HEK293 (cell line): ENCODE data around the gene KRT80.

ENCODE experiments used
- CTCF ChIA-PET: fragments of 350-600 bp; formaldehyde crosslinking; extraction: SDS; loops from one replicate; lab custom pipeline; 2021; ENCODE audit warnings: antibody characterized with exemption; lab: Yijun Ruan, JAX
- POLR2A ChIA-PET: fragments of 300-600 bp; formaldehyde crosslinking; extraction: SDS; loops from one replicate; lab custom pipeline; 2020; ENCODE audit warnings: antibody characterized with exemption, inconsistent platforms; lab: Yijun Ruan, JAX
- H3K27ac ChIP-seq: fragments of 200-500 bp; sonication (Bioruptor generic); 2 replicates; pipeline ENCODE4 v1.5.1; 2014; ENCODE audit warnings: low read depth, low read length, control low read depth, inconsistent platforms; ENCODE audit errors: extremely low read depth
- H3K36me3 ChIP-seq, 2 experiments: fragments of 200-500 bp in 1 of 2; sonication (Bioruptor generic) in 1 of 2; 1 replicate in 1 of 2; 2 replicates in 1 of 2; pipeline ENCODE4 v1.5.1; 2014 to 2017; ENCODE audit warnings: inconsistent platforms in 2 of 2, low read length in 2 of 2; ENCODE audit not compliant: control insufficient read depth in 2 of 2, insufficient read depth in 1 of 2
- H3K4me1 ChIP-seq: fragments of 200-500 bp; sonication (Bioruptor generic); 2 replicates; pipeline ENCODE4 v1.5.1; 2014; ENCODE audit warnings: mild to moderate bottlenecking, low read length, inconsistent platforms; ENCODE audit not compliant: control insufficient read depth, insufficient read depth
- H3K4me3 ChIP-seq: 2 replicates; pipeline ENCODE4 v1.5.1; 2011; ENCODE audit warnings: low read depth, mild to moderate bottlenecking, control low read depth, low read length, moderate library complexity
- H3K9me3 ChIP-seq: fragments of 200-500 bp; sonication (Bioruptor generic); 2 replicates; pipeline ENCODE4 v1.5.1; 2014; ENCODE audit warnings: low read depth, low read length, inconsistent platforms; ENCODE audit not compliant: control insufficient read depth, insufficient read depth
- BCL11B ChIP-seq: fragments of 450-650 bp; formaldehyde crosslinking; IDR thresholded peaks from 2 replicates; pipeline ENCODE4 v1.5.1; 2016; ENCODE audit warnings: low read depth, missing biosample characterization, missing genetic modification characterization
- GLI4 ChIP-seq: fragments of 450-650 bp; formaldehyde crosslinking; IDR thresholded peaks from 2 replicates; pipeline ENCODE4 v1.5.1; 2016; ENCODE audit warnings: missing biosample characterization, missing genetic modification characterization
- PRDM1 ChIP-seq: fragments of 450-650 bp; formaldehyde crosslinking; IDR thresholded peaks from 2 replicates; pipeline ENCODE4; 2016; ENCODE audit warnings: missing biosample characterization, missing genetic modification characterization
- SCRT1 ChIP-seq: fragments of 450-650 bp; formaldehyde crosslinking; IDR thresholded peaks from 2 replicates; pipeline ENCODE4 v1.5.1; 2016; ENCODE audit warnings: missing biosample characterization, missing genetic modification characterization, borderline replicate concordance
- SCRT2 ChIP-seq: fragments of 450-650 bp; formaldehyde crosslinking; IDR thresholded peaks from 2 replicates; pipeline ENCODE4 v1.5.1; 2016; ENCODE audit warnings: missing biosample characterization, missing genetic modification characterization
- TCF7L2 ChIP-seq: IDR thresholded peaks from 2 replicates; pipeline ENCODE4 v1.6.1; 2011; ENCODE audit warnings: low read depth, mild to moderate bottlenecking, inconsistent platforms, low read length, moderate library complexity, borderline replicate concordance
- ZBTB6 ChIP-seq: fragments of 450-650 bp; formaldehyde crosslinking; IDR thresholded peaks from 2 replicates; pipeline ENCODE4 v1.5.1; 2017; ENCODE audit warnings: missing biosample characterization, missing genetic modification characterization
- ZEB2 ChIP-seq: fragments of 450-650 bp; formaldehyde crosslinking; IDR thresholded peaks from 2 replicates; pipeline ENCODE4 v1.5.1; 2016; ENCODE audit warnings: missing biosample characterization, missing genetic modification characterization
- ZFP69B ChIP-seq: fragments of 450-650 bp; formaldehyde crosslinking; IDR thresholded peaks from 2 replicates; pipeline ENCODE4 v1.5.1; 2016; ENCODE audit warnings: missing biosample characterization, missing genetic modification characterization
- ZIC2 ChIP-seq: fragments of 450-650 bp; formaldehyde crosslinking; IDR thresholded peaks from 2 replicates; pipeline ENCODE4 v1.5.1; 2016; ENCODE audit warnings: missing biosample characterization, missing genetic modification characterization
- ZNF19 ChIP-seq: fragments of 450-650 bp; formaldehyde crosslinking; IDR thresholded peaks from 2 replicates; pipeline ENCODE4; 2016; ENCODE audit warnings: missing biosample characterization, missing genetic modification characterization, low read depth
- ZNF221 ChIP-seq: fragments of 450-650 bp; formaldehyde crosslinking; IDR thresholded peaks from 2 replicates; pipeline ENCODE4 v1.5.1; 2017; ENCODE audit warnings: missing biosample characterization, missing genetic modification characterization, borderline replicate concordance
- ZNF23 ChIP-seq: fragments of 450-650 bp; formaldehyde crosslinking; IDR thresholded peaks from 2 replicates; pipeline ENCODE4 v1.5.1; 2016; ENCODE audit warnings: missing biosample characterization, missing genetic modification characterization, borderline replicate concordance
- ZNF302 ChIP-seq: fragments of 450-650 bp; formaldehyde crosslinking; IDR thresholded peaks from 2 replicates; pipeline ENCODE4 v1.5.1; 2016; ENCODE audit warnings: missing biosample characterization, missing genetic modification characterization, low read depth
- ZNF311 ChIP-seq: fragments of 450-650 bp; formaldehyde crosslinking; IDR thresholded peaks from 2 replicates; pipeline ENCODE4 v1.5.1; 2017; ENCODE audit warnings: missing biosample characterization, missing genetic modification characterization, borderline replicate concordance
- ZNF416 ChIP-seq: fragments of 450-650 bp; formaldehyde crosslinking; IDR thresholded peaks from 2 replicates; pipeline ENCODE4 v1.5.1; 2016; ENCODE audit warnings: missing biosample characterization, missing genetic modification characterization
- ZNF501 ChIP-seq: fragments of 450-650 bp; formaldehyde crosslinking; IDR thresholded peaks from 2 replicates; pipeline ENCODE4 v1.5.1; 2016; ENCODE audit warnings: missing biosample characterization, missing genetic modification characterization
- ZNF521 ChIP-seq: fragments of 450-650 bp; formaldehyde crosslinking; IDR thresholded peaks from 2 replicates; pipeline ENCODE4 v1.5.1; 2017; ENCODE audit warnings: missing biosample characterization, mild to moderate bottlenecking, missing genetic modification characterization
- ZNF558 ChIP-seq: fragments of 450-650 bp; formaldehyde crosslinking; IDR thresholded peaks from 2 replicates; pipeline ENCODE4 v1.5.1; 2016; ENCODE audit warnings: missing biosample characterization, missing genetic modification characterization
- ZNF621 ChIP-seq: fragments of 450-650 bp; formaldehyde crosslinking; IDR thresholded peaks from 2 replicates; pipeline ENCODE4 v1.5.1; 2017; ENCODE audit warnings: missing biosample characterization, missing genetic modification characterization
- ZNF639 ChIP-seq: fragments of 450-650 bp; formaldehyde crosslinking; IDR thresholded peaks from 2 replicates; pipeline ENCODE4 v1.5.1; 2016; ENCODE audit warnings: missing biosample characterization, missing genetic modification characterization
- ZNF704 ChIP-seq: fragments of 450-650 bp; formaldehyde crosslinking; IDR thresholded peaks from 2 replicates; pipeline ENCODE4 v1.5.1; 2016; ENCODE audit warnings: missing biosample characterization, missing genetic modification characterization
- ZNF747 ChIP-seq: fragments of 450-650 bp; formaldehyde crosslinking; IDR thresholded peaks from 2 replicates; pipeline ENCODE4 v1.5.1; 2016; ENCODE audit warnings: missing biosample characterization, missing genetic modification characterization
- ZNF785 ChIP-seq: fragments of 450-650 bp; formaldehyde crosslinking; IDR thresholded peaks from 2 replicates; pipeline ENCODE4 v1.5.1; 2016; ENCODE audit warnings: missing biosample characterization, missing genetic modification characterization
- ZSCAN23 ChIP-seq: fragments of 450-650 bp; formaldehyde crosslinking; IDR thresholded peaks from 2 replicates; pipeline ENCODE4 v1.5.1; 2016; ENCODE audit warnings: missing biosample characterization, missing genetic modification characterization
- ZSCAN30 ChIP-seq: fragments of 450-650 bp; IDR thresholded peaks from 2 replicates; pipeline ENCODE4 v1.5.1; 2018; ENCODE audit warnings: missing biosample characterization, mild to moderate bottlenecking, missing genetic modification characterization, moderate library complexity
- TF ChIP-seq, protein P1 (sequence below): fragments of 450-650 bp; formaldehyde crosslinking; IDR thresholded peaks from 2 replicates; pipeline ENCODE4; 2016; ENCODE audit warnings: missing biosample characterization, missing genetic modification characterization
- TF ChIP-seq, protein P2 (sequence below): fragments of 450-650 bp; formaldehyde crosslinking; IDR thresholded peaks from 2 replicates; pipeline ENCODE4 v1.5.1; 2016; ENCODE audit warnings: missing biosample characterization, missing genetic modification characterization

Gene KRT80

DNA sequence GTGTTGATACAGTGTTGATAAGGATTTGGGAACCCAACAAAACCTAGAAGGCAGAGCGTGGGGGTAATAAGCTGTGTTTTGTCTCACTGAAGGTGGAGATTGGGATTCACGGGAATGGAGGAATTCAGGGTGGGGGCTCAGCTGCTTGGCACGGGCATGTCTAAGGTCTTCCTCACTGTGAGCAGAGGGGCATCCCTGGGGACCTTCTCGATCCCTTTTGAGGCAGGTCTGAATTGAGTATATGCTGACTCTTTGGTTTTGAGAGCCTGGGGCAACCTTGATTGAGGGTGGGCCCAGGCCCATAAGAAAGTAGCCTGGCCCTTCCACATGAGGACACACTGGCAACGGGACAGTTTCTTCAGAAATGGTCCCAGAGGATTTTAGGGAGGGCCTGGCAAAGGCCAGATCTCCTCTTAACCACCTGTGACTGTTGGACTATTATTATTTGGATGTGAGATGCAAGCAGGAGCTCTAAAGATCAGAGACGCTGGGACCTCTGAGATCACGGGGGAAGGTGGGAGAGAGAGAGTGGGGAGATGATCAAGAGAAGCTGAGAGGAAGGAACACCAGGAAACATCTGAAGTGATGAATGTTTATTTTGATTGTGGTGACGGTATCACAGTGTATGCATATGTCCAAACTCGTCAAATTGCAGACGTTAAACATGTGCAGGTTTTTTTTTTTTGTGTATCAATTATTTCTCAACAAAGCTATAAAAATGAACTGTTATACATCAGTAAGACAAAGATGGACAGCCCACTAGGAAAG lies 63.9 kb downstream of the KRT80 start (continued):
- TF ChIP-seq ZSCAN30 (tag by site-specific recombination) (no peak), ZNF302 (tag by site-specific recombination) (no peak), ZNF311 (tag by site-specific recombination) (no peak)

DNA sequence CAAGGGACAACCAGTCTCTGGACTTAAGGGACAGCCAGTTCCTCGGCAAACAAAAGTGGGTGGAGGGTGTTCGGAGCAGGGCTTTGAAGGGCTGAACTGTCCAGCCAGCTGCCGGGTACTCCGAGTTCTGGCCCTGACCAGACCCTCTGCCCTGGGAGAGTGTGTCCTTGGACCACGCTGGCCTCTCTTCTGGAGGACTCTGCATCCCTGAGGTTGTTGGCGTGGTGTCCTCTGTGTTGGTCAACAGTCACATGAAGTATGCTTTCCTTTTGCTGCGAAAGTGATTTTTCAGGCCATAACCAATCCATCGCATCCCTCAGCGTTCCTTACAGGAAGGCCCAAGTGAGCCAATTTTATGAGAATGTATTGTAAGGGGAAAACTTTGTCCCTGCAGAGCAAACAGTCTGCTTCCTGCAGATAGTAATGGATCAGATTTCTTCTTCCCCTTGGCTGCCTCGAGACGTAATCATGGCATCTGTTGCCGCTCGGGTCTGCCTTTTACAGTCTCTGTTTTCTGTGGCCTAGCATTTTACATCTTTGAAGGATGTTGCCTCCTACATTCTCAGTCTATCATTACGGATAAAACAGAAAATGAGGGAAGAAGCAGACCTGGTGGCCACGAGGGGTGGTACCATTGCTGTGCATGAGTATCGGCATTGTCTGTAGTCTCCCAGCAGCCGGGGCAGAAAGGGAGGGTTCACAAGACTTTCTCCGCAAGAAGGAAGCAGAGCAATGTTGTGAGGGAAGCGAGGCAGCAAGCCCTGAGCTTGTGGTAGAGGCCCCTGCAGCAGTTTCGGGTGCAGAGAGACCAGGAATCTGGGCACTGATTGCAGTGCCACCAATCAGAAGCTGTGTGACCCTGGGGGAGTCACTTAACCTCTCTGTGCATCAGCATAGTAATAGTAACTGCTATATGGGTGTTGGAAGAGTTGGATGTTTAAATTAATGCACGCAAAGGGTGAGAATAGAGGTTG lies 64.9 kb downstream of the KRT80 start:
- CTCF ChIA-PET, result interaction anchor here (0.7 to 5.8 kb wide), 11 partner anchors 10 to 753 kb away, joined by 3 to 91 read pairs (median 4); no protein-coding TSS in a partner anchor
- Histone ChIP-seq H3K4me3 (no peak overlapping the region), H3K27ac (peak overlapping the region; percentile 29; the same call in 1 of the 2 replicates), H3K9me3 (no peaks in the 10 kb centered on the region), H3K36me3 (no peaks in the 10 kb centered on the region), H3K4me1 (peaks cover 6% of the 10 kb centered on the region; the same call in 1 of the 2 replicates)
- POLR2A ChIA-PET, result no interaction called here
- TF ChIP-seq ZNF621 (tag by site-specific recombination) (no peak), BCL11B (tag by site-specific recombination) (no peak), ZNF521 (tag by site-specific recombination) (no peak), ZNF747 (tag by site-specific recombination) (no peak), ZEB2 (tag by site-specific recombination) (no peak), ZNF558 (tag by site-specific recombination) (no peak), TCF7L2 (no peak), ZNF23 (no peak), SCRT1 (peak; percentile 80; the same call in 1 of the 2 replicates), ZNF416 (tag by site-specific recombination) (no peak), ZNF704 (no peak), SCRT2 (tag by site-specific recombination) (peak; percentile 74), ZNF501 (no peak), ZNF639 (tag by site-specific recombination) (no peak), ZFP69B (no peak), ZSCAN23 (no peak), ZNF785 (no peak), ZBTB6 (tag by site-specific recombination) (no peak), ZNF221 (no peak), PRDM1 (tag by site-specific recombination) (no peak), ZIC2 (peak; percentile 16; the same call in 1 of the 2 replicates), GLI4 (tag by site-specific recombination) (no peak), ZNF19 (tag by site-specific recombination) (no peak)
- TF ChIP-seq, protein P1, sequence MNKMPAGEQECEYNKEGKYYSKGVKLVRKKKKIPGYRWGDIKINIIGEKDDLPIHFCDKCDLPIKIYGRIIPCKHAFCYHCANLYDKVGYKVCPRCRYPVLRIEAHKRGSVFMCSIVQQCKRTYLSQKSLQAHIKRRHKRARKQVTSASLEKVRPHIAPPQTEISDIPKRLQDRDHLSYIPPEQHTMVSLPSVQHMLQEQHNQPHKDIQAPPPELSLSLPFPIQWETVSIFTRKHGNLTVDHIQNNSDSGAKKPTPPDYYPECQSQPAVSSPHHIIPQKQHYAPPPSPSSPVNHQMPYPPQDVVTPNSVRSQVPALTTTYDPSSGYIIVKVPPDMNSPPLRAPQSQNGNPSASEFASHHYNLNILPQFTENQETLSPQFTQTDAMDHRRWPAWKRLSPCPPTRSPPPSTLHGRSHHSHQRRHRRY (tag by site-specific recombination), result no peak
- TF ChIP-seq, protein P2, sequence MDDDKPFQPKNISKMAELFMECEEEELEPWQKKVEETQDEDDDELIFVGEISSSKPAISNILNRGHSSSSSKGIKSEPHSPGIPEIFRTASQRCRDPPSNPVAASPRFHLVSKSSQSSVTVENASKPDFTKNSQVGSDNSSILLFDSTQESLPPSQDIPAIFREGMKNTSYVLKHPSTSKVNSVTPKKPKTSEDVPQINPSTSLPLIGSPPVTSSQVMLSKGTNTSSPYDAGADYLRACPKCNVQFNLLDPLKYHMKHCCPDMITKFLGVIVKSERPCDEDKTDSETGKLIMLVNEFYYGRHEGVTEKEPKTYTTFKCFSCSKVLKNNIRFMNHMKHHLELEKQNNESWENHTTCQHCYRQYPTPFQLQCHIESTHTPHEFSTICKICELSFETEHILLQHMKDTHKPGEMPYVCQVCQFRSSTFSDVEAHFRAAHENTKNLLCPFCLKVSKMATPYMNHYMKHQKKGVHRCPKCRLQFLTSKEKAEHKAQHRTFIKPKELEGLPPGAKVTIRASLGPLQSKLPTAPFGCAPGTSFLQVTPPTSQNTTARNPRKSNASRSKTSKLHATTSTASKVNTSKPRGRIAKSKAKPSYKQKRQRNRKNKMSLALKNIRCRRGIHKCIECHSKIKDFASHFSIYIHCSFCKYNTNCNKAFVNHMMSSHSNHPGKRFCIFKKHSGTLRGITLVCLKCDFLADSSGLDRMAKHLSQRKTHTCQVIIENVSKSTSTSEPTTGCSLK, result no peak
